Retinal pigment epithelial cell (primary cell): Measurements from ENCODE around the gene SLC35G2.
A peak's percentile ranks its signal among the peaks of the same experiment; 100 is the strongest.

ENCODE experiments used
- DNase-seq: peaks from one replicate; pipeline ENCODE4 v3.0.0-alpha.2; 2010; ENCODE audit warnings: low read depth
- H3K4me3 ChIP-seq: 2 replicates; pipeline ENCODE4 v1.5.1; 2011; ENCODE audit warnings: mild to moderate bottlenecking, low read length, control low read depth, moderate library complexity
- TF ChIP-seq, protein P1 (sequence below): conservative IDR thresholded peaks from 2 replicates; pipeline ENCODE4 v1.5.1; 2011; ENCODE audit warnings: low read depth, low read length, control low read depth, inconsistent platforms

SLC35G2 gene

DNA sequence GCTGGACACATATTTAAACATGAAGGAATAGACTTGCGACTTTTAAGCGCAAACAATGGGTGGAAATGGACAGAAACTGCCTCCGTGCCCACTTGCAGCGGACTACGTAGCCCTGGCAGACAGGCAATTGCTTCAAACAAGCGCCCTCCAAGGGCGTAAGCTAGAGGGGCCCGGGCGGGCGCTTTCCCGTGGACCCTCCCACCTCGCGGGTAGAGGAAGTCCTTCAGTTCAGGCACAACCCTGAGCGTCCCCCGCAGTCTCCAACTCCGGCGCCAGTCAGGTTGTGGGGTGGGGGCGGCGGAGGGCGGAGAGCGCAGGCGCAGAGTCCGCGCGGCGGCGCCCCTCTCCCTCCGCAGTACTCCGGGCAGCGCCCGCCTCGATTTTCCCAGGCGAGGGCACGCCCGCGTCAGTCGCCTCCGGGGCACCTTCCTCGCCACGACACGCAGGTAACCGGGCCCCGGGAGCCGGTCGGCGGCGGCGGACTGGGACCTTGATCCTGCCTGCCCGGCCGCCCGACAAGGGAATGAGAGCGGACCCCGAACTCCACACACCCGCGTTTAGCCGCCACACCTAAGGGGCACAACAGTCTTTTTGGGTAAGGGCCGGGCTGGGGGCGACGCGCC is at the start of gene SLC35G2:
Gene SLC35G2 (plus strand): TSS at position 358 of the 623 bp plus-strand sequence. CDS start 35,335 bp downstream, outside the sequence.
- H3K4me3 ChIP-seq: peak within 1 kb of the TSS; percentile 86
- no peak for DNase-seq
- TF ChIP-seq, protein P1, sequence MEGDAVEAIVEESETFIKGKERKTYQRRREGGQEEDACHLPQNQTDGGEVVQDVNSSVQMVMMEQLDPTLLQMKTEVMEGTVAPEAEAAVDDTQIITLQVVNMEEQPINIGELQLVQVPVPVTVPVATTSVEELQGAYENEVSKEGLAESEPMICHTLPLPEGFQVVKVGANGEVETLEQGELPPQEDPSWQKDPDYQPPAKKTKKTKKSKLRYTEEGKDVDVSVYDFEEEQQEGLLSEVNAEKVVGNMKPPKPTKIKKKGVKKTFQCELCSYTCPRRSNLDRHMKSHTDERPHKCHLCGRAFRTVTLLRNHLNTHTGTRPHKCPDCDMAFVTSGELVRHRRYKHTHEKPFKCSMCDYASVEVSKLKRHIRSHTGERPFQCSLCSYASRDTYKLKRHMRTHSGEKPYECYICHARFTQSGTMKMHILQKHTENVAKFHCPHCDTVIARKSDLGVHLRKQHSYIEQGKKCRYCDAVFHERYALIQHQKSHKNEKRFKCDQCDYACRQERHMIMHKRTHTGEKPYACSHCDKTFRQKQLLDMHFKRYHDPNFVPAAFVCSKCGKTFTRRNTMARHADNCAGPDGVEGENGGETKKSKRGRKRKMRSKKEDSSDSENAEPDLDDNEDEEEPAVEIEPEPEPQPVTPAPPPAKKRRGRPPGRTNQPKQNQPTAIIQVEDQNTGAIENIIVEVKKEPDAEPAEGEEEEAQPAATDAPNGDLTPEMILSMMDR: peak; percentile 7

DNA sequence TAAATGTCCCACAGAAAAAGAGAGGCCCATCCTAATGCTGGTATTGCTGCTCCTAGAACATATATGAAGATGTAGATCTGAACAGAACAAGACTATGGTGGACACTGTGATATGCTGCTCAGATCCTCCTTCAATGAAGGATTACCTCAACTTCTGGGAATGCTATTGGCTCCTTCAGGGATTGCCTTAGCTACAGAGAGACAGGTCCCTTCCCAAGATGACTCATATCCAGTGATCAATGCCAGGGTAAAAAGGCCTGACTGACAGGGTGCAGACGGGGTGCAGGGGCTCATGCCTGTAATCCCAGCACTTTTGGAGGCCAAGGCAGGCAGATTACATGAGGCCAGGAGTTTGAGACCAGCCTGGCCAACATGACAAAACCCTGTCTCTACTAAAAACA is 46.2 kb upstream of the SLC35G2 start:
- TF ChIP-seq, protein P1: no peak
- no peak for DNase-seq

DNA sequence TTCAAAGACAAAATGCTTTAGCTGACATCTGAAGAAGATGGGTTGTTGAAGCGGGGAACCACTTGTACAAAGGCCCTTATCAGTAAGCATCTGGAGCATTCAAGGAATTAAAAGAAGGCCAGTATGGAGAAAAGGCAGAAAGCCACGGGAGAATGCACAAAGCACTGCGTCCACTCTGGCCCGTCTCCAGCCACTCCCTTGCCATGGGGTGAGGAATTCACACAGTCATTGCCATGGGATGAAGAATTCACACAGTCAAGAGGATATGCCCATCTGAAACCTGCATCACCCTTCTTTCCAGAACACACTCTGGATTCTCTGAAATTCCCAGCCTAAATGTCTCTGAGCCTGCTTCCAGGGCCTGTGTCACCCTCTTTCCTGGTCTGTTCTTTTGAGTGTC is 40.1 kb upstream of the SLC35G2 start:
- H3K4me3 ChIP-seq: no peak overlapping the region
- DNase-seq: peak; percentile 76
- TF ChIP-seq, protein P1: no peak

More for the DNA sequence above, 46.2 kb upstream of the SLC35G2 start:
- no peak overlapping the region for H3K4me3 ChIP-seq

DNA sequence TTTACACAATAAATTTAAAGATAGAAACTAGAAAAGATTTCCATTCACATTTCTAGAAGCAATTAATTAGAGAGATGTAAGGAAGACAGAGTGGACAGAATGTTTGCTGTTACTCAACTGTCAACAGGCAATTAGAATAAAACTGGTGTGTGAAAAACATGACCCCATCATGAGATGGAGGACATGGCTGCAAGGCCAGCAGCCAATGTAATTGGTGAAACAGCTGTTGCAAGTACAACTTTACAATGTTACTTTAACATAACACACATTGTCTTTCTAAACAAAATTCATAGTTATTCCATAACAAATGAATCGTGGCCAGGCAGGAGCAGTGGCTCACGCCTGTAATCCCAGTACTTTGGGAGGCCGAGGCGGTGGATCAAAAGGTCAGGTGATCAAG is 38.2 kb upstream of the SLC35G2 start:
- TF ChIP-seq, protein P1: no peak
- no peak overlapping the region for H3K4me3 ChIP-seq
- DNase-seq: no peak

DNA sequence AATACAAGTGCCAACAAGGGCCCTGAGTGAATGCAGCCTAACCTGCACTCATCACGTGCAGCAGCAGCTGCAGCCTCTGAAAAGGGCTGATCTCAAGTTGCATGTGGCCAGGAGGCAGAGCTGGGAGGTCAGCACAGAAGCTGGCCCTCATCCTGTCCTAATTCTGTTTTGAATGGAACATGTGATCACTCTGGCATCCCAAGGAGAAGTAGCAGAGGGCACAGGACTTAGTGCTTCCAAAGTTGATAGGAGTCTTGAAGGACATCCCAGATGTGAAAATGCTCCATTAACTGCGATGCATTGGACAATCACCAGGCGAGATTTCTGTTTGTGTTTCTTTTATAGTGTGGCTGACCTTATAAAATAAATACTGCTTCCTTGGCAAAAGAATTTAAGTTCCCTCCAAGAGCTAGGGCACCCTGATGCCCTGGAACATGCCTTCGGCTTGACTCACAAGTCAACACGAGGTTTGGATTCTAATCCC is 35.2 kb upstream of the SLC35G2 start:
- no peak for DNase-seq
- TF ChIP-seq, protein P1: no peak
- H3K4me3 ChIP-seq: no peak overlapping the region

DNA sequence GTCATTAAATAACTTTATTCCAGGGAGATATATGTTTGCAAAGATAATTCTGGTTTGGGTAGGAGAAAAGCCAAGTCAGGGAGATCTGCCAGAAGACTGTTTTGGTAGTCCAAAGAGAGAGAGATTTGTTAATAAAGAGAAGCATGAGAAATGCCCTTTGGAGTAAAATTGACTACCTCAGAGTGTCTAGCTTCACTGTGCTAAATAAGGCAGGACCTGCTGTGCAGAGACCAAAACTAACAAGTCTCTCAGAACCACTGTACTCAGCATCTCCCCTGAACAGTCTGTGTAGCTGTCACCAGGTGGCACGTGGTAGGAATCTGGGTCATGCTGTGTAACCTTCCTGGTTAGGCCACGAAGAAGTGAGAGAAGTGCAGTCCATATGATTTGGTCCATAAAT is 31.6 kb upstream of the SLC35G2 start:
- TF ChIP-seq, protein P1: no peak
- H3K4me3 ChIP-seq: no peak overlapping the region
- DNase-seq: no peak

DNA sequence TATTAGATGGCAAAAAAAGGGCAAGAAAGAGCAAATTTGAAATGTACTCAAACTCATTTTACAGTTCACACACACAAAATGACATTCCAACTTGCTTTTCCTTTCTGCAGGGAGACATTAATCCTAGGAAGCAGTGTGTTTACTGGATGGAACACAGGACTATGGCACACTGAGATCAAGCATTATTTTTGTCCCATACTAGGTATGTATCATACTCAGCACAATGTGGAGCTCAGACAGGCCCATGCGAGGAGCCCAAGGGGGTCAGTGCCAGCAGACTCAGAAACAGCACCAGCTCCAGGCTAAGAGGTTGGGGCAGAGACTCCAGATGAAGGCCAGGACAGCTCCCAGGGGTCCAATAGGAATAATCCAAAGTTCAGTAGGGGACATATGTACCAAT is 30.8 kb upstream of the SLC35G2 start:
- TF ChIP-seq, protein P1: no peak
- DNase-seq: no peak
- H3K4me3 ChIP-seq: no peak overlapping the region
